Psoas muscle (tissue), 8 donors: ENCODE results near the gene CPOX. TPM values are rescaled to one million over a fixed set of nuclear protein-coding genes. Genes with fewer than 3 reads are reported as not detected.

Experiments
- ATAC-seq, 4 donors: fragments of 200-7000 bp; cut with Tn5 transposase; one replicate each; pipeline ENCODE4 v1.9.1; 2020; ENCODE audit warnings: moderate library complexity in 3 of 4, mild to moderate bottlenecking in 2 of 4
- DNase-seq, 2 donors: peaks; one replicate each; pipeline ENCODE4 v3.0.0-alpha.2; 2020
- H3K27ac ChIP-seq: fragments of 200-600 bp; one replicate; pipeline ENCODE4 v1.8.0; 2022
- H3K27me3 ChIP-seq, 3 donors: fragments of 200-600 bp in 1 of 3; one replicate each; pipeline versions ENCODE4 v1.6.1 to v1.8.0; 2013 to 2022; ENCODE audit warnings: low read length in 2 of 3, mild to moderate bottlenecking in 2 of 3, moderate library complexity in 1 of 3; ENCODE audit not compliant: insufficient read depth in 3 of 3
- H3K36me3 ChIP-seq, 2 donors: fragments of 200-600 bp in 1 of 2; one replicate each; pipeline versions ENCODE4 v1.6.1 to v1.8.0; 2013 to 2022; ENCODE audit warnings: low read depth in 1 of 2, mild to moderate bottlenecking in 1 of 2, moderate library complexity in 1 of 2; ENCODE audit not compliant: insufficient read depth in 1 of 2
- H3K4me1 ChIP-seq: fragments of 200-600 bp; one replicate; pipeline ENCODE4 v1.8.0; 2022
- H3K4me3 ChIP-seq: fragments of 200-600 bp; one replicate; pipeline ENCODE4 v1.8.0; 2022; ENCODE audit warnings: mild to moderate bottlenecking
- H3K9me3 ChIP-seq: fragments of 200-600 bp; one replicate; pipeline ENCODE4 v1.8.0; 2022
- WGBS, 3 donors: extraction: QIAGEN DNeasy Blood & Tissue Kit; methylation state at CpG; one replicate each; pipeline versions ENCODE4 v1.1.6 to v1.1.7; 2013; 5-methylcytosine and 5-hydroxymethylcytosine counted together
- intact Hi-C, 2 donors: fragments of 100-400 bp; cut with DNase I; formaldehyde crosslinking; loops; one replicate each; pipeline versions ENCODE4 v1.11.0 to v1.14.2; 2022
- polyA plus RNA-seq, 3 donors: library from polyadenylated mRNA; stranded (reverse); fragments of 200-250 nt; gene quantifications; one replicate each; pipeline ENCODE4 v1.2.3, GENCODE V29; 2013
- total RNA-seq, 4 donors: library from RNA; stranded (reverse); fragmentation: NEBNext Ultra II Directional in 2 of 4; extraction: Animal tissue kit (Norgen Biotek cat#: 25700) in 2 of 4; gene quantifications; one replicate each; pipeline versions ENCODE4 v1.2.1 to v1.2.4, GENCODE V29; 2021 to 2023
- TF ChIP-seq, protein P1 (sequence below): fragments of 200-600 bp; IDR thresholded peaks from one replicate; pipeline ENCODE4 v1.8.0; 2022; ENCODE audit warnings: antibody characterized with exemption
- donor health status: healthy with polysubstance abuse.
- donor health status: DM: no; HTN: no; CAD: no; lungs with moderate emphysema.
- donor health status: Bipolar disorder and iron deficiency.
- donor health status: healthy.
- donor health status: DM: yes; HTN: yes; CAD: no.
- donor health status: DM: no; HTN: no; CAD: no.
- donor health status: DM: no; HTN: no; CAD: no.
- donor health status: DM: yes; HTN: yes; CAD: no.

Gene CPOX
- total and polyA plus RNA-seq, 7 donors: 5.8 to 16.4 (median 7.1) TPM

DNA sequence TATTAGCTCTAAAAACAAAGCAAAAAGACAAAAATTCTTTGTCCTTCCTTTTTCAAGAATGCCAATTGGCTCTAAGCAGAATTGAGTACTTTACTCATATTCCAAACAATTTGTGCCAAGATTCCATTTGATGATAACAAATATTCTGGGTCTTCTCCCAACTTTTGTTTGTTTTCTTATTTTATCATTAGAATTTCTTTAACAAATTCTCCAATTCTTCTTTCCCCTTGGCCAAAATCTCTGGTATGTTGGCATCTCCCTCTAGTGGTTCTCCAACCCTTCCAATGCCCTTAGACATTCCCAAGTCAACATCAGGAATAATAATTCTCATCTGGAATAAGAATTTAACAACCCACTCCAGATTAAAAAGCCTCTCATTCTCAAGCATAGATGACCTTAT, 5.3 kb downstream of the CPOX start:
- H3K27ac ChIP-seq: no peak overlapping the region
- H3K4me3 ChIP-seq: no peak overlapping the region
- intact Hi-C loops: no loop called here

DNA sequence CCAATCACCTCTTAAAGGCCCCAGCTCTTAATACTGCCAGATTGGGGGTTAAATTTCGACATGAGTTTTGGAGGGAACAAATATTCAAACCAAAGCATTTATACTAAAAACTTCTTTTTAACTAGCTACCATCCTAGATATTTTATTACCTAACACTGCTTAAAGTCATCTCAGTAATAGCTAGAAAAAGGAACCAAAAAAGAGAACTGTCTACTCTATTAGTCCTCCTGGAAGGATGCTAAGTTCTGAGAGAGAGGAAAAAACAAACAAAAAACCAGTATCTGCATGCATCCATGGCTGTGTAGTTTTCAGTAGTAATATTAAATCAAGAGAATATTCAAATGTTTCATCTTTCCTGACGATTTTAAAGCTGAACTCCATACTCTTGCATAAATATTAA, 5.8 kb downstream of the CPOX start:
- Histone ChIP-seq H3K27me3 (no peaks in the 10 kb centered on the region), H3K9me3 (no peaks in the 10 kb centered on the region), H3K4me1 (peaks cover 7% of the 10 kb centered on the region), H3K36me3 (peaks cover 3 to 65% of the 10 kb centered on the region in 2 donors), H3K27ac (no peak overlapping the region), H3K4me3 (no peak overlapping the region)
- intact Hi-C loops: no loop called here
- ATAC-seq (no peak), DNase-seq (no peak)
- 75 to 89% (median 81%) methylated on average over 2 of the region's 2 CpGs for WGBS, 3 donors
- TF ChIP-seq, protein P1, sequence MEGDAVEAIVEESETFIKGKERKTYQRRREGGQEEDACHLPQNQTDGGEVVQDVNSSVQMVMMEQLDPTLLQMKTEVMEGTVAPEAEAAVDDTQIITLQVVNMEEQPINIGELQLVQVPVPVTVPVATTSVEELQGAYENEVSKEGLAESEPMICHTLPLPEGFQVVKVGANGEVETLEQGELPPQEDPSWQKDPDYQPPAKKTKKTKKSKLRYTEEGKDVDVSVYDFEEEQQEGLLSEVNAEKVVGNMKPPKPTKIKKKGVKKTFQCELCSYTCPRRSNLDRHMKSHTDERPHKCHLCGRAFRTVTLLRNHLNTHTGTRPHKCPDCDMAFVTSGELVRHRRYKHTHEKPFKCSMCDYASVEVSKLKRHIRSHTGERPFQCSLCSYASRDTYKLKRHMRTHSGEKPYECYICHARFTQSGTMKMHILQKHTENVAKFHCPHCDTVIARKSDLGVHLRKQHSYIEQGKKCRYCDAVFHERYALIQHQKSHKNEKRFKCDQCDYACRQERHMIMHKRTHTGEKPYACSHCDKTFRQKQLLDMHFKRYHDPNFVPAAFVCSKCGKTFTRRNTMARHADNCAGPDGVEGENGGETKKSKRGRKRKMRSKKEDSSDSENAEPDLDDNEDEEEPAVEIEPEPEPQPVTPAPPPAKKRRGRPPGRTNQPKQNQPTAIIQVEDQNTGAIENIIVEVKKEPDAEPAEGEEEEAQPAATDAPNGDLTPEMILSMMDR: no peak

More for the DNA sequence above, 5.3 kb downstream of the CPOX start:
- no peaks in the 10 kb centered on the region for H3K9me3 ChIP-seq
- H3K4me1 ChIP-seq: peaks cover 7% of the 10 kb centered on the region
- DNase-seq: no peak
- H3K36me3 ChIP-seq: peaks cover 3 to 65% of the 10 kb centered on the region in 2 donors
- no peaks in the 10 kb centered on the region for H3K27me3 ChIP-seq
- TF ChIP-seq, protein P1: no peak
- ATAC-seq: no peak

DNA sequence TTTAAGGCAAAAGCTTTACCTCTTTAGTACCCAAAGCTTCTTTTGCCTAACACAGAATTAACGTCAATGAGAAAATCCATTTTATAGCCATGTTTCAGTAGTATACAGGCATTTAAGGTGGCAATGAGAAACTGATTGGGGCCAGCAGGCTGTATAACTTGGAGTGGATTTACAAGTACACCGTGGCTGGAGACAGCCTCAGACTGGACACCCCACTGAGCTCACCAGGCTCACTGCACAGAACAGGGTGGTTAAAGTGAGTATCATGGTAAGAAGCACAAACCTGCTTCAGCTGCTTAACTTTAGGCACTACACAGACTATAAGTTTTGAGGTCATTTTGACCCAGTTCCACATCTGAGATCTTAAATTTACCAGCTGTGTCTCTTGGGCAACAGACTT, 8.9 kb downstream of the CPOX start:
- Histone ChIP-seq H3K4me1 (no peaks in the 10 kb centered on the region), H3K4me3 (no peak overlapping the region), H3K36me3 (peaks cover 0 to 71% of the 10 kb centered on the region in 2 donors), H3K27me3 (no peaks in the 10 kb centered on the region), H3K27ac (no peak overlapping the region), H3K9me3 (no peaks in the 10 kb centered on the region)
- 65 to 77% (median 68%) methylated on average over 2 of the region's 2 CpGs for WGBS, 3 donors
- DNase-seq: no peak
- TF ChIP-seq, protein P1: no peak
- intact Hi-C loops: no loop called here
- no peak for ATAC-seq

DNA sequence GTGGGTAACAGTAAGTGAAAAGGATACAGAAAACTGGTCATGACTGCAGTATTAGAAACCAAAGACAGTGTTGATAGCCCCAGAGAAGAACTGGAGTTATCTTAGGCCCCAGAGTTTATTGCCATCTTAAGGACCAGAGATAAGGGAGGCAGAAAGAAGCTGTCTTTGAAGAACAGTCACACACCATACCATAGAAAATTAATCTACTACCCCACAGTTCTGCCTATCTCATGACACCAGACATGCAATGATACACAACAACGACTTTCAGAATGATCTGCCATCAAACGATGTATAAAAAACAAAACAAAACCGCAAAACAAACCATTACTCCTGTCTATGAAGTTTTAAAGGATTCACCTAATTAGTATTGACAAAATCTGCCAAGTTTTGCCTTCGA, 9.6 kb downstream of the CPOX start:
- Histone ChIP-seq H3K4me3 (no peak overlapping the region), H3K36me3 (peaks cover 0 to 73% of the 10 kb centered on the region in 2 donors), H3K4me1 (no peaks in the 10 kb centered on the region), H3K27me3 (no peaks in the 10 kb centered on the region), H3K27ac (no peak overlapping the region), H3K9me3 (no peaks in the 10 kb centered on the region)
- 74 to 92% (median 91%) methylated on average over 4 of the region's 4 CpGs for WGBS, 3 donors
- intact Hi-C loops: no loop called here
- TF ChIP-seq, protein P1: no peak
- no peak for DNase-seq
- no peak for ATAC-seq

DNA sequence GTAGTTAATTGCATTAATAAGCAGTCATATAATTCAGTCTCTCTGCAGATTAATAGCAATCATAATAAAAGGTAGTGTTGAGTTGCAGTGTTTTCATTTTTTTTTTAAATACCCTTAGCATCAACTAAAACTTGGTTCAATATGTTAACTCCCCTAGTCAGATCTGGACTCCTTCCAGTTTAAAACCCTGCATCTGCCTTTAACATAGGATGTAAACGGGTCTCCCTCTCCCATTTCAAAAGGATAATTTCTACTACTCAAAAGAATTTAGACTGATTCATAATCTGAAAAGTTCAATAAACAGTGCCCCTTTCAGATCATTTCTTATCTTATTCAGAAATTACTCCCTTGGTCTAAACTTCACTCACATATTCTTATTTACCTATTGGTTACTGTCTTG, 11.4 kb downstream of the CPOX start:
- H3K27me3 ChIP-seq: no peaks in the 10 kb centered on the region
- no peaks in the 10 kb centered on the region for H3K9me3 ChIP-seq
- DNase-seq (no peak), ATAC-seq (no peak)
- TF ChIP-seq, protein P1: no peak
- no peak overlapping the region for H3K27ac ChIP-seq
- H3K36me3 ChIP-seq: peaks cover 0 to 79% of the 10 kb centered on the region in 2 donors
- 88 to 94% (median 92%) methylated on average over 1 of the region's 1 CpG for WGBS, 3 donors
- intact Hi-C loops: no loop called here
- no peaks in the 10 kb centered on the region for H3K4me1 ChIP-seq
- H3K4me3 ChIP-seq: no peak overlapping the region
